ENCODE measurements around the gene UBAC2.

UBAC2 gene

DNA sequence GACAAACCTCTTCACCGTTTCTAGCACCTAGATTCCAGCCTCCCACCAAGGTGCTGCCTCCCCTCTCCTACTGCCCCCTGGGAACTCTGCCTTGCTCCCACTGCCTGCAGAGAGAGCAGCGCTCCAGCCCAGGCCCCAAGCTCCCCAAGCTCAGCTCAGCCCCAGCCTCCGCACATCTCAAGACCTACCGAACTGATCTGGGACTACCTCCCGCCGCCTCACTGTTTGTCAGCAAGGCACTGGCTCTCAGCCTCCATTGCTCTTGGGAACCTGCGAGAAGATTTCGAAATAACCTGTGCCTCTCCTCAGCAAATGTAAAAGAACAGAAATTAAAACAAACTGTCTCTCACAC lies 198.9 kb downstream of the UBAC2 start:
- H3K4me3 ChIP-seq (ENCODE audit: low read depth, low read length) = no peak overlapping the region
- TF ChIP-seq CTCF (IDR thresholded peaks at IDR 0.05; ENCODE audit: low read depth, low read length) = no peak
- H3K36me3 ChIP-seq = no peaks in the 10 kb centered on the region
- no peaks in the 10 kb centered on the region for H3K9me3 ChIP-seq
- H3K27me3 ChIP-seq = peaks cover 4% of the 10 kb centered on the region; the same call in 1 of the 2 replicates
- DNase-seq = no peak
- no peaks in the 10 kb centered on the region for H3K4me1 ChIP-seq

DNA sequence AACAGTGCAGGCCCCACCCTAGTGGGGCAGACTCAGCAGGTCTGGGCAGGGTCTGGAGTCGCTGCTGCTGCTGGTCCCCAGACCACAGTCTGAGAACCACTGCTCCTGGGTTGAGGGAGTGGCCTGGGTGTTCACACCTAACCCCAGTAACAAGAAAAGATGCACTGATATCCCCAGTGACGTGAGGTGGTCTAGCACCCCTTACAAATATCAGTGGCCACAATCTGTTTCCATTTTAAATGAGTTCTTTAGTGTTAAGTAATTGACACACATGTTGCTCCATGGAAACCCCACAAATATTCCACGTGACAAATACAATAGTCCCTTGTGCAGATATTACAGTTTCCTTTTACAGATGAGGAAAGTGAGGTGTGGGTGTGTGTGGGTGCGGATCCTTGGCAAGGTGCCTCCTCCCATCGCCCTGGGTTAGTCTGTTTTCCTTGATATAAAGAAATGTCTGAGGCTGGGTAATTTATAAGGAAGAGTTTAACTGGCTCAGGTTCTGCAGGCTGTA lies 202.9 kb downstream of the UBAC2 start:
- Histone ChIP-seq H3K4me1 (no peaks in the 10 kb centered on the region), H3K4me3 (ENCODE audit: low read depth, low read length) (no peak overlapping the region), H3K36me3 (no peaks in the 10 kb centered on the region), H3K27me3 (peaks cover 4% of the 10 kb centered on the region; the same call in 1 of the 2 replicates), H3K9me3 (no peaks in the 10 kb centered on the region)
- DNase-seq = no peak
- TF ChIP-seq CTCF (IDR thresholded peaks at IDR 0.05; ENCODE audit: low read depth, low read length) = no peak

DNA sequence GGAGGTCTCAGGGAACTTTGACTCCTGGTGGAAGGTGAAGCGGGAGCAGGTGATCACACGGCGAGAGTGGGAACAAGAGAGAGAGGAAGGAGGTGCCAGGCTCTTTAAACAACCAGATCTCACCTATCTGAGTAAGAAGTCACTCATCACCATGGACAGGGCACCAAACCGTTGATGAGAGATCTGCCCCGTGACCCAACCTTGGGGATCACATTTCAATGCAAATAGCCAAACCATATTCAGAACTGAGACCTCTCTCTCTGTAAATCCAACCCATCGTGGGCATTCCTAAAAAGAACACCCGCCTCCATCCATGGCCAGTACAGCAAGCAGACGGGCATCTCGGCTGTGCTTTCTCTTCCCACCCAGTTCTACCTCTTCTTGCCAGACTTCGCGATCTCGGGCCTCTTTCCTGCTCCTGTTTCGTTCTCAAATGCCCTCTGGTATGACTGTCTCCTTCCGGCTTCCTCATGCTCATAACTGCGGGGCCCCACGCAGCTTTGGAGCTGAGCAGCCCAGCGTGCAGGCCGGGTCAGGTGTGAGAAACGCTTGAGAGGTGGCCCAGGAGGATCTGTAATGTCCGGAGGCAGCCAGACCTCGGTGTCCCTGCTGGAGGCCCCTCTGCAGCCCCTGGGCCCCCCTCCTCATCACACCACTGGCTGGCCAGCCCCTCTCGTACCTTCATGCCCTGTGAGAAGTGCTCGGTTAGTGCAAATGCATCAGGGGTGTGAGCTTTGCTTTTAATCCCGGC lies 203.5 kb downstream of the UBAC2 start:
- no peak for DNase-seq
- no peaks in the 10 kb centered on the region for H3K9me3 ChIP-seq
- H3K4me3 ChIP-seq (ENCODE audit: low read depth, low read length) = no peak overlapping the region

GRCh38 chr13:99405966-99406365 lies 205.3 kb downstream of the UBAC2 start:
- Histone ChIP-seq H3K27me3 (peaks cover 4% of the 10 kb centered on the region; the same call in 1 of the 2 replicates), H3K9me3 (no peaks in the 10 kb centered on the region), H3K4me1 (no peaks in the 10 kb centered on the region), H3K36me3 (no peaks in the 10 kb centered on the region), H3K4me3 (ENCODE audit: low read depth, low read length) (no peak overlapping the region)
- TF ChIP-seq CTCF (IDR thresholded peaks at IDR 0.05; ENCODE audit: low read depth, low read length) = no peak
- DNase-seq = no peak

More for the DNA sequence above, 203.5 kb downstream of the UBAC2 start:
- H3K27me3 ChIP-seq = peaks cover 4% of the 10 kb centered on the region; the same call in 1 of the 2 replicates
- no peaks in the 10 kb centered on the region for H3K36me3 ChIP-seq
- H3K4me1 ChIP-seq = no peaks in the 10 kb centered on the region
- no peak for TF ChIP-seq CTCF (IDR thresholded peaks at IDR 0.05; ENCODE audit: low read depth, low read length)

- H3K36me3 ChIP-seq = no peaks in the 10 kb centered on the region
- TF ChIP-seq CTCF (IDR thresholded peaks at IDR 0.05; ENCODE audit: low read depth, low read length) = no peak
- H3K4me3 ChIP-seq (ENCODE audit: low read depth, low read length) = no peak overlapping the region
- H3K27me3 ChIP-seq = peaks cover 4% of the 10 kb centered on the region; the same call in 1 of the 2 replicates
- H3K9me3 ChIP-seq = no peaks in the 10 kb centered on the region
- no peak for DNase-seq
- H3K4me1 ChIP-seq = no peaks in the 10 kb centered on the region
Observed at GRCh38 chr13:99406799-99407201, 206.1 kb downstream of the UBAC2 start.
